GM13977 (cell line): ENCODE results near the gene RASGRF2.

Experiments used
- DNase-seq: peaks from one replicate; pipeline ENCODE4 v3.0.0; 2012; ENCODE audit warnings: low spot score
- in situ Hi-C: fragments of 300-500 bp; cut with MboI; formaldehyde crosslinking; loops from one replicate; pipeline ENCODE4 v1.12.0; 2022; ENCODE audit warnings: low sequenced_read_pairs, low pct_unique_long_range_greater_than_20kb, mixed read lengths, inconsistent platforms; ENCODE audit not compliant: unreplicated experiment
- TF ChIP-seq, protein P1 (sequence below): IDR thresholded peaks from 2 replicates; pipeline ENCODE4 v1.5.1; 2012; ENCODE audit warnings: mild to moderate bottlenecking, control low read depth; ENCODE audit not compliant: insufficient read depth; ENCODE audit errors: extremely low read depth, missing control alignments

RASGRF2 gene

DNA sequence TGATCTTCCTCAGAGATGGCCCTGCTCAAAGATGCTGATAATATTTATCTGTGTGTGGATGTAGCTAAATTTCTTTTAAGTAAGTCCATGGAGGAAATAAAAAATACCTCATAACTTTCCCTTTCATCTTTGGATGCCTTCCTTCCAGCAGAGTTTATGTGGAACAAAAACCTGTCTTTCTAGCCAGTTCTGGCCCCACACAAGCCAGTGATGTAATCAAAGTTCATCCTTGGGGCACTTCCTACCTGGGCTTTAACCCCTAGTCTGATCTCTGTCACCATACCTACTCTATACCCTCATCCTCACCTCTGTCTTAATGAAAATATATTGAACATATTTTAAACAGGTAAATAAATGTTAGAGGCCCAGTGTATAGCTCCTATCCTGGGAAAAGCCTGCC is 39.8 kb upstream of the RASGRF2 start:
- DNase-seq, result no peak
- in situ Hi-C loops, result no loop called here
- TF ChIP-seq, protein P1, sequence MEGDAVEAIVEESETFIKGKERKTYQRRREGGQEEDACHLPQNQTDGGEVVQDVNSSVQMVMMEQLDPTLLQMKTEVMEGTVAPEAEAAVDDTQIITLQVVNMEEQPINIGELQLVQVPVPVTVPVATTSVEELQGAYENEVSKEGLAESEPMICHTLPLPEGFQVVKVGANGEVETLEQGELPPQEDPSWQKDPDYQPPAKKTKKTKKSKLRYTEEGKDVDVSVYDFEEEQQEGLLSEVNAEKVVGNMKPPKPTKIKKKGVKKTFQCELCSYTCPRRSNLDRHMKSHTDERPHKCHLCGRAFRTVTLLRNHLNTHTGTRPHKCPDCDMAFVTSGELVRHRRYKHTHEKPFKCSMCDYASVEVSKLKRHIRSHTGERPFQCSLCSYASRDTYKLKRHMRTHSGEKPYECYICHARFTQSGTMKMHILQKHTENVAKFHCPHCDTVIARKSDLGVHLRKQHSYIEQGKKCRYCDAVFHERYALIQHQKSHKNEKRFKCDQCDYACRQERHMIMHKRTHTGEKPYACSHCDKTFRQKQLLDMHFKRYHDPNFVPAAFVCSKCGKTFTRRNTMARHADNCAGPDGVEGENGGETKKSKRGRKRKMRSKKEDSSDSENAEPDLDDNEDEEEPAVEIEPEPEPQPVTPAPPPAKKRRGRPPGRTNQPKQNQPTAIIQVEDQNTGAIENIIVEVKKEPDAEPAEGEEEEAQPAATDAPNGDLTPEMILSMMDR, result no peak

DNA sequence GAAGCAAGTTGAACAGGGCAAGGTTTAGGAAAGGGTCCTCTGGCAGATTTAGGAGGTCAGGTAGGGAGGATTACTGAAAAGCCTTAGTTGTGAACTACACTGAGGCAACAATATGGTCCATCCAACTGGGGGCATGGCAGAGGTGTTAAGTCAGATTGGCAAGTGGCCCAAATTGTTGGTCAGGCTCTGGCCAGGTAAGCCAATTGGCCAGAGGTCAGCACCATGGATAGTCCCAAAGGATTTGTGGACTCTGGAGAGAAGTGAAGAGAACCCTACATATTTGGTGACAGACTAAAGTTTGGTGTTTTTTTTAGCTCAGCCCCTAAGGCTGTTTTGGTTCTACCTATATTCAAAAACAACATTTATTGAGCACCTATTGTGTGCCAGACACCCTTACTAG is 39.1 kb upstream of the RASGRF2 start:
- TF ChIP-seq, protein P1, result no peak
- DNase-seq, result no peak
- in situ Hi-C loops, result no loop called here

DNA sequence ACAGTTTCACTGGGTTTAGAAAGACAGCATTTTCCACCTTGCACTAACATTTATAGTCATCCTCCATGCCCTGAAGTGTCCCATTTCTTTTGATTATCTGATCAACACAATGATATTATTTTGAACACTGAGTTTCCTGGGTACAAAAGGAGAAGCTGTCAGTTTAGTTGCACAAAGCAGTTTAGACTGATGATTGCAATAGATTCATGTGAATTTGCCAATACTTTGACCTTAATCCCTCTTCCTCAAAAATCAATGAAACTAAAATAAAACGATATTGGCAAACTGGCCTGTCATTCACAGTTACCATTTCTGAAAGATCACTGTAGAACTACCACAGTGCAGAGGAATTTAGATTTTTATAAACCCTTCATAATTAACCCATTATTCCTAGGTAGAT is 34.2 kb upstream of the RASGRF2 start:
- TF ChIP-seq, protein P1, result no peak
- in situ Hi-C loops, result no loop called here
- no peak for DNase-seq

GRCh38 chr5:80926536-80926935 is 33.6 kb upstream of the RASGRF2 start:
- TF ChIP-seq, protein P1, result no peak
- DNase-seq, result no peak
- in situ Hi-C loops, result no loop called here

GRCh38 chr5:80926979-80927656 is 33.0 kb upstream of the RASGRF2 start:
- in situ Hi-C loops, result no loop called here
- no peak for DNase-seq
- TF ChIP-seq, protein P1, result no peak

- no peak for DNase-seq
- TF ChIP-seq, protein P1, result no peak
- in situ Hi-C loops, result no loop called here
These were observed 32.1 kb upstream of the RASGRF2 start for GRCh38 chr5:80928073-80928472.

- TF ChIP-seq, protein P1, result no peak
- no peak for DNase-seq
- in situ Hi-C loops, result no loop called here
These were observed 29.2 kb upstream of the RASGRF2 start for GRCh38 chr5:80930940-80931339.
